ENCODE data around the gene CNIH2.
"Not testable (repeated sequence)": the region's sequence is repeated elsewhere in the genome, so short reads cannot be mapped to it uniquely, and the experiment has no call there.

The CNIH2 gene

GRCh38 chr11:66313321-66314185 lies 35.6 kb downstream of the CNIH2 start:
- in situ Hi-C loops (cut with MboI; ENCODE audit: low sequenced_read_pairs), result no loop called here

GRCh38 chr11:66314186-66314501 lies 36.2 kb downstream of the CNIH2 start:
- in situ Hi-C loops (cut with MboI; ENCODE audit: low sequenced_read_pairs), result no loop called here

GRCh38 chr11:66314561-66315497 lies 36.9 kb downstream of the CNIH2 start:
- in situ Hi-C loops (cut with MboI; ENCODE audit: low sequenced_read_pairs), result no loop called here

DNA sequence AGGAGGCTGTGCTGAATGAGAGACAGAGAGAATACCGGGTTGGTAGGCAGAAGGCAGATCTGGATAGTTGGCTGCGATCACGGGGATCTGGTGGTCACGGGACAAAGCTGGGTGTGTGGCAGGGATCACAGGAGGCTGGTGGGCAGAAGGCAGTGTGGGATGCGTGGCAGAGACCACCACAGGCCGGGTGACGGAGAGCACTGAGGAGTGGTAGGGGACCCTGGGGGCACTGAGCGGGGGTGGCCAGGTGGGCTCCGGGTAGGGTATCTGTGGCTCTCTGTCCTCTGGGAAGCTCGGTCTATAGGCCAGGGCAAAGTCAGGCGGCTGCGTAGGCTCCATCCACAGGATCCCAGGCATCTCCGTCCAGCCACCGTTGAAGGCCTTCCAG lies 37.5 kb downstream of the CNIH2 start:
- in situ Hi-C loops (cut with MboI; ENCODE audit: low sequenced_read_pairs), result no loop called here

GRCh38 chr11:66315921-66316811 lies 38.2 kb downstream of the CNIH2 start:
- in situ Hi-C loops (cut with MboI; ENCODE audit: low sequenced_read_pairs), result no loop called here

GRCh38 chr11:66316849-66317251 lies 38.9 kb downstream of the CNIH2 start, which contains the start of gene CD248:
TSS of gene CD248 (minus strand) at chr11:66317044. CDS start at chr11:66317027, 17 bp downstream.
- in situ Hi-C loops (cut with MboI; ENCODE audit: low sequenced_read_pairs), result no loop called here

DNA sequence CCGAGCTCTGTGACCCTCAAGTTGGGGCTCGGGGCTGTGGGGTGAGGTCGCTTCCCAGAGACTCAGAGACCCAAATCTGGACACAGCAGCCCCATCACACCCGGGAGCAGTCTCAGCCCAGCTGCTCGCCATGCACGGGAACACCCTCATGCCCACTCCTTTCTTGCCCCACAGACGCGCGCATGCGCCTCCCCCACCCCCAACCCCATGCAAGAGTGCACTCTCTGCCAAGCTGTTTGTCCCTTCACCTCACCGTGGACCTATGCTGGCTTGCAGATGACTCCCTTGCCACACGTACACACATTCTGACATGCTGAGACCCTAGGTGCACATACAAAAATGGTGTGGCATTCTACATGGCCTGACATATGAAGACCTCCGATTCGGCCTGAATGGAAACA lies 39.3 kb downstream of the CNIH2 start:
- in situ Hi-C loops (cut with MboI; ENCODE audit: low sequenced_read_pairs), result no loop called here

DNA sequence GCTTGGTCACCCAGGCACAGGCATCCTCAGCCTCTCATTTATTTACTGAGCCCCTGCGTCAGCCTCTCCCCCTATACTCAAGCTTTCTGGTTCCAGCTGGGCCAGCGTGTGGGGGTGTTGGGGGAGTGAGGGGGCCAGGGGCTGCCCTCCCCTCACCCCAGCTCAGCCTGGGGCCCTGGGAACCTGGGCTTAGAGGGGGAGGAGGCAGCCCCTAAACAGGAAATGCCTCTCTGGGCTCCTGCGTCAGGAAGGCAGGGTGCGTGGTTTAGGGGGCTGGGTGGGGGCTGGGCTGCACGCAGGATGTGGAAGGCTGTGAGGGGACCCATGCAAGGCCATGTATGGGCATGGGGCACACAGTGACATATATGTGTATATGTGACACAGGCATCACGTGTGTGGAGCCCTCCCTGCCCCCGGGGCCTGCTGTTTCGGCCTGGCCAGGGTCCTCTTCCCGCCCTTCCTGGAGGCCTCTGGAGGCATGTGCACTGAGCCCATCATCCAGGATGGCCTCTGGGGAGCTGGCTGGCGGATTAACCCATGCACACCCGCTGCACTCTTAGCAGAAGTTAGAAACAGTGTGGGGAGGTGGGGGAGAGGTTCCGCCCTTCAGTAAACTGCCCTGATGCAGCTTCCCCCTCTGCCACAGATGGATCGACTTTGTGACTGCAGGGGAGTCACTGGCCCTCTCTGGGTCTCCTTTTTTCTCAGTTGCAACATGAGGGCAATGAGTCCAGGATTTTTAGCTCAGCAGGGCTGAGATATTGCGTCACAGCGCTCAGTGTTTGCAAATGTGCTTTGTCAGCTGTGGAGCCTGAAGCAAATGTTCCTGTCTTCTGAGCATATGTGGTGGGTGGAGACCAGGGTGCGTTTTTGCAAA lies 40.0 kb downstream of the CNIH2 start:
- in situ Hi-C loops (cut with MboI; ENCODE audit: low sequenced_read_pairs), result no loop called here

GRCh38 chr11:66318600-66318970 lies 40.6 kb downstream of the CNIH2 start:
- in situ Hi-C loops (cut with MboI; ENCODE audit: low sequenced_read_pairs), result no loop called here

GRCh38 chr11:66320289-66320688 lies 42.3 kb downstream of the CNIH2 start:
- in situ Hi-C loops (cut with MboI; ENCODE audit: low sequenced_read_pairs), result not testable (repeated sequence)

DNA sequence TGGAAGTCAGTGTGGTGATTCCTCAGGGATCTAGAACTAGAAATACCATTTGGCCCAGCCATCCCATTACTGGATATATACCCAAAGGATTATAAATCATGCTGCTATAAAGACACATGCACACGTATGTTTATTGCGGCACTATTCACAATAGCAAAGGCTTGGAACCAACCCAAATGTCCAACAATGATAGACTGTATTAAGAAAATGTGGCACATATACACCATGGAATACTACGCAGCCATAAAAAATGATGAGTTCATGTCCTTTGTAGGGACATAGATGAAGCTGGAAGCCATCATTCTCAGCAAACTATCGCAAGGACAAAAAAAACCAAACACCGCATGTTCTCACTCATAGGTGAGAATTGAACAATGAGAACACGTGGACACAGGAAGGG lies 42.8 kb downstream of the CNIH2 start:
- in situ Hi-C loops (cut with MboI; ENCODE audit: low sequenced_read_pairs), result not testable (repeated sequence)

- in situ Hi-C loops (cut with MboI; ENCODE audit: low sequenced_read_pairs), result no loop called here
Measured at GRCh38 chr11:66321606-66322005, 43.6 kb downstream of the CNIH2 start.

GRCh38 chr11:66322732-66323427 lies 44.9 kb downstream of the CNIH2 start:
- in situ Hi-C loops (cut with MboI; ENCODE audit: low sequenced_read_pairs), result no loop called here

- in situ Hi-C loops (cut with MboI; ENCODE audit: low sequenced_read_pairs), result no loop called here
Measured at GRCh38 chr11:66323684-66324083, 45.7 kb downstream of the CNIH2 start.

DNA sequence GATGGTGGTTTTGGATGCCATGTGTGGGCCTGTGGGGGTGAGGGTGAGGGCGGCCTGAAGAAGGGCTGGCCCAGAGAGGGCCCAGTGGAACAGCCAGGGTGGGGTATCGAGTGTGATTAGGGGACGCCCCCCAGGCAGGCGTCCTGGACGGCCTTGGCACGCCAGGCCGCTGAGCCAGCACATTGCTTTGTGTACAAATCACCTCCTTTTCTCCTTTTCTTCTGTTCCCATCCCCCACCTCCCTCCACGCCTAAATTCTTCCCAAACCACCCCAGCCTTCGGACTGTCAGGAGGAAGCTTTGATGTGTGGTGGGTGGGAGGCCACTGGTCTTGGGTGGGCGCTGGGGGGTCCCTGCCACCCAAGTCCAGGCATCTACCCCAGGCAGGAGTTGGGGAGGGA lies 46.7 kb downstream of the CNIH2 start:
- in situ Hi-C loops (cut with MboI; ENCODE audit: low sequenced_read_pairs), result no loop called here

DNA sequence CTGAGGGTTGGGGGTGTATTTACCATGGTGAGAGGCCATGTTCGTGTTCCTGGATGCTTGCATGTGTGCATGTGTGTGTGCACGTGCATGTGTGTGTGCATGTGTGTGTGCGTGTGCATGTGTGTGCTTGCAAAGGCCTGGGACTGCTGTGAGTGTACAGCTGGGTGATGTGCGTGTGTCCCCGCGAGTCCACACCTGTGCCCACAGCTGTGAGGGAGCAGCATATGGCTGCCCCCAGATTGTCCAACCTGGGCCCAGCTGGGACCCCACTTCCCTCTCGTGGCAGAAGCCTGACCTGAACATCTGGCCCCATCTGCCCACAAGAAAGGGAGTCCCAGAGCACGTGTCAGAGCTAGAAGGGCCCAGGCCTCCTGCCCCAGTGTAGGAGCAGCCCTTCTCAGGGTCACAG lies 47.3 kb downstream of the CNIH2 start:
- in situ Hi-C loops (cut with MboI; ENCODE audit: low sequenced_read_pairs), result no loop called here

- in situ Hi-C loops (cut with MboI; ENCODE audit: low sequenced_read_pairs), result no loop called here
Measured at GRCh38 chr11:66326261-66327111, 48.5 kb downstream of the CNIH2 start.
